SU-DHL-6 (cell line): Measurements from ENCODE around the gene GFPT2.

Experiments used
- H2AFZ ChIP-seq: fragments of 200-600 bp; sonication (generic); 2 replicates; pipeline ENCODE4 v1.6.1; 2014; ENCODE audit warnings: low read depth, mild to moderate bottlenecking, moderate library complexity, mixed read lengths, antibody characterized with exemption, low read length; ENCODE audit not compliant: severe bottlenecking
- H3F3A ChIP-seq: fragments of 200-600 bp; shearing (Covaris generic); 2 replicates; pipeline ENCODE4 v1.6.0; 2016; ENCODE audit warnings: antibody characterized with exemption, mild to moderate bottlenecking; ENCODE audit not compliant: insufficient read depth
- H3K27ac ChIP-seq: fragments of 200-600 bp; sonication (generic); 2 replicates; pipeline ENCODE4 v1.5.1; 2016; ENCODE audit warnings: low read depth, mild to moderate bottlenecking, low read length, moderate library complexity, mixed read lengths
- H3K27me3 ChIP-seq: fragments of 200-600 bp; sonication (generic), shearing (Covaris generic); 2 replicates; pipeline ENCODE4 v1.6.0; 2014; ENCODE audit warnings: mild to moderate bottlenecking, low read length
- H3K36me3 ChIP-seq: fragments of 200-600 bp; sonication (generic); 2 replicates; pipeline ENCODE4 v1.6.1; 2014; ENCODE audit warnings: mild to moderate bottlenecking, low read length, mixed read lengths
- H3K4me2 ChIP-seq: fragments of 300-600, 200-600 bp; shearing (Covaris generic), sonication (generic); 2 replicates; pipeline ENCODE4 v1.6.0; 2014; ENCODE audit warnings: low read length, low read depth, mild to moderate bottlenecking; ENCODE audit not compliant: poor library complexity, severe bottlenecking
- H3K4me3 ChIP-seq: fragments of 200-600 bp; sonication (generic); 2 replicates; pipeline ENCODE4 v1.5.1; 2014; ENCODE audit warnings: antibody characterized with exemption, low read length, mild to moderate bottlenecking, mixed read lengths; ENCODE audit not compliant: insufficient read depth, poor library complexity, severe bottlenecking
- H3K79me2 ChIP-seq: fragments of 200-600 bp; sonication (generic); 2 replicates; pipeline ENCODE4 v1.6.1; 2014; ENCODE audit warnings: mild to moderate bottlenecking, low read length, moderate library complexity; ENCODE audit not compliant: insufficient read depth
- H3K9ac ChIP-seq: fragments of 200-600 bp; sonication (generic); 2 replicates; pipeline ENCODE4 v1.7.0; 2014; ENCODE audit warnings: mild to moderate bottlenecking, low read length
- H3K9me2 ChIP-seq: fragments of 200-600 bp; sonication (generic); replicated peaks from 2 replicates; pipeline ENCODE4 v1.6.1; 2014; ENCODE audit warnings: low read length; ENCODE audit not compliant: insufficient read depth
- H3K9me3 ChIP-seq: fragments of 200-600 bp; sonication (generic); 2 replicates; pipeline ENCODE4 v1.6.1; 2014; ENCODE audit warnings: low read length, mixed read lengths; ENCODE audit not compliant: insufficient read depth
- H4K20me1 ChIP-seq: fragments of 200-600 bp; sonication (generic); 2 replicates; pipeline ENCODE4 v1.6.1; 2014; ENCODE audit warnings: low read depth, mild to moderate bottlenecking, antibody characterized with exemption, low read length, moderate library complexity, mixed read lengths
- CTCF ChIP-seq: fragments of 200-600 bp; sonication (generic); IDR thresholded peaks from one replicate; pipeline ENCODE4 v1.5.1; 2017; ENCODE audit warnings: antibody characterized with exemption, mild to moderate bottlenecking, low read length, moderate library complexity; ENCODE audit not compliant: insufficient read depth, poor library complexity, severe bottlenecking
- EZH2phosphoT487 ChIP-seq: fragments of 200-600 bp; sonication (generic), shearing (Covaris generic); conservative IDR thresholded peaks from 2 replicates; pipeline ENCODE4 v1.6.1; 2018; ENCODE audit warnings: mild to moderate bottlenecking, antibody characterized with exemption, low read length, moderate library complexity, mixed read lengths

GFPT2 gene

DNA sequence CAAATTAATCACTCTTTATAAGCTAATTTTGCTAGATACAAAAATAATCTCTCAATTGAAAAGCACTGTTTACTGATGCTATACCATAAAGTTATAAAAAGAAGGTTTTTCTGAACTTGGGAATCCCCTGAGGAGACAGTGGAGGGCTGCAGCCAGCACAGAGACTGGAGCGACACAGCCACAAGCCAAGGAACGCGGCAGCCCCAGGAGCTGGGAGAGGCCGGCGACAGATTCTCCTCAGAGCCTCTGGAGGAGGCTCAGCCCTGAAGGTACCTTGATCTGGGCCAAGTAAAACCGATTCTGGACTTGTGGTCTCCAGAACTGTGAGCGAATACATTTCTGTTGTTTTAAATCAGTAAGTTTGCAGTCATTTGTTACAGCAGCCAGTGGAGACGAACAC is 3.7 kb downstream of the GFPT2 start:
- Histone ChIP-seq H3K27ac (no peak overlapping the region), H3K27me3 (no peaks in the 10 kb centered on the region), H2AFZ (no peak overlapping the region), H3K9me3 (no peaks in the 10 kb centered on the region), H3K9me2 (no peaks in the 10 kb centered on the region), H3K9ac (no peak overlapping the region), H3K79me2 (no peaks in the 10 kb centered on the region), H3K36me3 (no peaks in the 10 kb centered on the region), H4K20me1 (no peaks in the 10 kb centered on the region), H3K4me2 (no peak overlapping the region), H3K4me3 (no peak overlapping the region), H3F3A (no peaks in the 10 kb centered on the region)
- TF ChIP-seq EZH2phosphoT487 (no peak), CTCF (no peak)

DNA sequence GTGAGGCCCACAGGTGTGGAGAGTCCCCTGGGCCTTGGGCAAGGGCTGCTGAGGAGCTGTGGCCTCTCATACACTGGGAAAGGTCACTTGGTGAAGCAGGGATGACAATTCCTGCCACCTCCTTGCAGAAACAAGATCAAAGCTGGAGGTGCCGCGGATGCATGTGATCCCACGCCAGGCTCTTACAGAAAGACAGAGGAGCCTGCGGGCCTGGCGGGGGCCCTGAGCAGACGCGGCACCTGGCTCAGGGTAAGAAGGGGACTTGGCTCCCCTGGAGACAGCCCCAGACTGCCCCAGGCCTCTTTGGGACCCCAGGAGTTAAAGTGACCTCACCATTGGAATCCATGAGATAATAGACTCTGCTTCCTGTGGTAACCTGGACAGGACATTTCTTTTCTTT is 4.8 kb downstream of the GFPT2 start:
- Histone ChIP-seq H4K20me1 (no peaks in the 10 kb centered on the region), H3K79me2 (no peaks in the 10 kb centered on the region), H2AFZ (no peak overlapping the region), H3K36me3 (no peaks in the 10 kb centered on the region), H3K9me3 (no peaks in the 10 kb centered on the region), H3F3A (no peaks in the 10 kb centered on the region), H3K9me2 (no peaks in the 10 kb centered on the region), H3K4me2 (no peak overlapping the region), H3K4me3 (no peak overlapping the region), H3K27me3 (no peaks in the 10 kb centered on the region), H3K27ac (no peak overlapping the region), H3K9ac (no peak overlapping the region)
- no peak for TF ChIP-seq EZH2phosphoT487
- no peak for TF ChIP-seq CTCF

GRCh38 chr5:180347702-180348101 is 5.4 kb downstream of the GFPT2 start:
- Histone ChIP-seq H2AFZ (no peak overlapping the region), H3K79me2 (no peaks in the 10 kb centered on the region), H3K4me2 (no peak overlapping the region), H3F3A (no peaks in the 10 kb centered on the region), H3K9me2 (no peaks in the 10 kb centered on the region), H3K27me3 (no peaks in the 10 kb centered on the region), H3K27ac (no peak overlapping the region), H3K9me3 (no peaks in the 10 kb centered on the region), H3K9ac (no peak overlapping the region), H3K4me3 (no peak overlapping the region), H3K36me3 (no peaks in the 10 kb centered on the region), H4K20me1 (no peaks in the 10 kb centered on the region)
- TF ChIP-seq CTCF (no peak), EZH2phosphoT487 (no peak)

DNA sequence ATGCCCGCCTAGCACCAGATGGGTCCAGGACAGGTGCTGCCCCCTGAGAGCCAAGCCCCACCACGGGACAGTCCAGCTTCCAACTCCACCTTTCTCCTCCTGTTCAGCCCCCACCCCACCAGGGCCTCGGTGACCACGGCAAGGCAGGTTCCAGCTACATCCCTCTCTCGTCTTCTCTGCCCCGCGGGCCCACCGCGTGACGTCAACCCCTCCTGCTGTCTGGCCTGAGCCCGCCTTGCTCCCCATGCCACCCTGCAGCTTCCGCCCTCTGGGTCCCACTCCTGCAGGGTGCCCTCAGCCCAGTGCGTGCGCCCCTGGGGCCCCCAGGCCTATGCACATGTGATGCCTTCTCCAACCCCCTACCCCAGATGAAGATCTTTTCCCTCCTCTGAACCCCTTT is 6.8 kb downstream of the GFPT2 start:
- TF ChIP-seq EZH2phosphoT487 (no peak), CTCF (no peak)
- no peaks in the 10 kb centered on the region for H3K9me3 ChIP-seq

More for the DNA sequence above, 6.8 kb downstream of the GFPT2 start:
- no peaks in the 10 kb centered on the region for H3F3A ChIP-seq
- no peaks in the 10 kb centered on the region for H3K36me3 ChIP-seq
- no peak overlapping the region for H3K9ac ChIP-seq
- no peaks in the 10 kb centered on the region for H3K27me3 ChIP-seq
- no peak overlapping the region for H3K4me2 ChIP-seq
- no peaks in the 10 kb centered on the region for H4K20me1 ChIP-seq
- no peak overlapping the region for H2AFZ ChIP-seq
- H3K9me2 ChIP-seq: no peaks in the 10 kb centered on the region
- no peak overlapping the region for H3K27ac ChIP-seq
- no peaks in the 10 kb centered on the region for H3K79me2 ChIP-seq
- no peak overlapping the region for H3K4me3 ChIP-seq
